ENCODE data around the gene ZDHHC18.

DNA sequence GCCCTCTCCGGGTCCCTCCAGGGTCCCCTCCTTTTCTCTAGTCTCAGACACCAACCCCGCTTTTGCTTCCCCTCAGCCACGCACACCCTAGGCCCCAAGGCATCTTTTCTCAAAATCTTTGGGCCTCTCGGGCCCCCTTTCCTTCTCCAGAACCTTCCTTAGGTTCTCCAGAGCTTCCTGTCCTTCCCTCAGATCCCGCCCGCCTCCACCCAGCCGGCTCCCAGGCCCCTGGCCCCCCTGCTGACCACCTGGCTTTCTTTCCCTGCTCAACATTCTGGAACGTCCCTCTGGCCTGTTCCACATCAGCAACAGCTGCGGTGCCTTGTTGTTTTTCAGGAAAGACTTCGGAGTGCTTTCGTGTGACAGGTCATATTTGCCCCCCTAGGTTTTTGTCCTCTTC lies 1.2 kb downstream of the ZDHHC18 start:
- TF ChIP-seq, protein P1, sequence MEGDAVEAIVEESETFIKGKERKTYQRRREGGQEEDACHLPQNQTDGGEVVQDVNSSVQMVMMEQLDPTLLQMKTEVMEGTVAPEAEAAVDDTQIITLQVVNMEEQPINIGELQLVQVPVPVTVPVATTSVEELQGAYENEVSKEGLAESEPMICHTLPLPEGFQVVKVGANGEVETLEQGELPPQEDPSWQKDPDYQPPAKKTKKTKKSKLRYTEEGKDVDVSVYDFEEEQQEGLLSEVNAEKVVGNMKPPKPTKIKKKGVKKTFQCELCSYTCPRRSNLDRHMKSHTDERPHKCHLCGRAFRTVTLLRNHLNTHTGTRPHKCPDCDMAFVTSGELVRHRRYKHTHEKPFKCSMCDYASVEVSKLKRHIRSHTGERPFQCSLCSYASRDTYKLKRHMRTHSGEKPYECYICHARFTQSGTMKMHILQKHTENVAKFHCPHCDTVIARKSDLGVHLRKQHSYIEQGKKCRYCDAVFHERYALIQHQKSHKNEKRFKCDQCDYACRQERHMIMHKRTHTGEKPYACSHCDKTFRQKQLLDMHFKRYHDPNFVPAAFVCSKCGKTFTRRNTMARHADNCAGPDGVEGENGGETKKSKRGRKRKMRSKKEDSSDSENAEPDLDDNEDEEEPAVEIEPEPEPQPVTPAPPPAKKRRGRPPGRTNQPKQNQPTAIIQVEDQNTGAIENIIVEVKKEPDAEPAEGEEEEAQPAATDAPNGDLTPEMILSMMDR (IDR thresholded peaks at IDR 0.05): no peak
- TF ChIP-seq EZH2phosphoT487 (IDR thresholded peaks at IDR 0.05): no peak
